AG08395 (cell line): ENCODE measurements around the gene CCDC127.
"Not testable (repeated sequence)": the region's sequence is repeated elsewhere in the genome, so short reads cannot be mapped to it uniquely, and the experiment has no call there.

Experiments
- DNase-seq: peaks from one replicate; pipeline ENCODE4 v3.0.0; 2012; ENCODE audit warnings: mixed read lengths, low spot score

The CCDC127 gene

GRCh38 chr5:233426-233825 is 15.5 kb upstream of the CCDC127 start:
- not testable (repeated sequence) for DNase-seq

GRCh38 chr5:231661-232060 is 13.7 kb upstream of the CCDC127 start:
- no peak for DNase-seq

- DNase-seq = no peak
Observed at GRCh38 chr5:230711-231110, 12.8 kb upstream of the CCDC127 start.

- no peak for DNase-seq
Observed at GRCh38 chr5:228886-229285, 10.9 kb upstream of the CCDC127 start.

- not testable (repeated sequence) for DNase-seq
Observed at GRCh38 chr5:227375-227774, 9.4 kb upstream of the CCDC127 start.

GRCh38 chr5:225334-225733 is 7.4 kb upstream of the CCDC127 start:
- DNase-seq = no peak

- no peak for DNase-seq
Observed at GRCh38 chr5:223791-224190, 5.8 kb upstream of the CCDC127 start.

- not testable (repeated sequence) for DNase-seq
Observed at GRCh38 chr5:222951-223715, 5.2 kb upstream of the CCDC127 start.

GRCh38 chr5:219991-220390 is 2.0 kb upstream of the CCDC127 start:
- no peak for DNase-seq

GRCh38 chr5:219460-219863 is 1.5 kb upstream of the CCDC127 start:
- no peak for DNase-seq

GRCh38 chr5:218457-219291 is 721 bp upstream of the CCDC127 start:
- no peak for DNase-seq

GRCh38 chr5:216076-216475 is 1.9 kb downstream of the CCDC127 start:
- not testable (repeated sequence) for DNase-seq

- DNase-seq = not testable (repeated sequence)
Observed at GRCh38 chr5:215256-215655, 2.7 kb downstream of the CCDC127 start.

GRCh38 chr5:213803-214395 is 4.1 kb downstream of the CCDC127 start:
- no peak for DNase-seq

- DNase-seq = no peak
Observed at GRCh38 chr5:208449-209114, 9.4 kb downstream of the CCDC127 start.

GRCh38 chr5:207599-207998 is 10.4 kb downstream of the CCDC127 start:
- DNase-seq = no peak

GRCh38 chr5:206927-207536 is 10.9 kb downstream of the CCDC127 start:
- no peak for DNase-seq

- no peak for DNase-seq
Observed at GRCh38 chr5:206406-206805, 11.5 kb downstream of the CCDC127 start.

- DNase-seq = no peak
Observed at GRCh38 chr5:204966-205670, 12.8 kb downstream of the CCDC127 start.

- no peak for DNase-seq
Observed at GRCh38 chr5:204462-204861, 13.5 kb downstream of the CCDC127 start.

- no peak for DNase-seq
Observed at GRCh38 chr5:204001-204400, 14.0 kb downstream of the CCDC127 start.
